HG02759 (cell line): ENCODE data around the gene KANK3.
"Not testable (repeated sequence)": the region's sequence is repeated elsewhere in the genome, so short reads cannot be mapped to it uniquely, and the experiment has no call there.

Source experiments
- ATAC-seq: cut with Tn5 transposase; IDR thresholded peaks from one replicate; pipeline ENCODE4 v1.9.1; 2021; ENCODE audit warnings: mild to moderate bottlenecking, moderate library complexity; ENCODE audit not compliant: unreplicated experiment

The KANK3 gene

GRCh38 chr19:8342684-8343482 lies at the start of gene KANK3:
TSS of gene KANK3 (minus strand) at chr19:8343262. CDS start at chr19:8337828, 5,434 bp downstream.
- no peak for ATAC-seq

- no peak for ATAC-seq
These were observed 49.0 kb upstream of the KANK3 start for GRCh38 chr19:8392017-8392591.

DNA sequence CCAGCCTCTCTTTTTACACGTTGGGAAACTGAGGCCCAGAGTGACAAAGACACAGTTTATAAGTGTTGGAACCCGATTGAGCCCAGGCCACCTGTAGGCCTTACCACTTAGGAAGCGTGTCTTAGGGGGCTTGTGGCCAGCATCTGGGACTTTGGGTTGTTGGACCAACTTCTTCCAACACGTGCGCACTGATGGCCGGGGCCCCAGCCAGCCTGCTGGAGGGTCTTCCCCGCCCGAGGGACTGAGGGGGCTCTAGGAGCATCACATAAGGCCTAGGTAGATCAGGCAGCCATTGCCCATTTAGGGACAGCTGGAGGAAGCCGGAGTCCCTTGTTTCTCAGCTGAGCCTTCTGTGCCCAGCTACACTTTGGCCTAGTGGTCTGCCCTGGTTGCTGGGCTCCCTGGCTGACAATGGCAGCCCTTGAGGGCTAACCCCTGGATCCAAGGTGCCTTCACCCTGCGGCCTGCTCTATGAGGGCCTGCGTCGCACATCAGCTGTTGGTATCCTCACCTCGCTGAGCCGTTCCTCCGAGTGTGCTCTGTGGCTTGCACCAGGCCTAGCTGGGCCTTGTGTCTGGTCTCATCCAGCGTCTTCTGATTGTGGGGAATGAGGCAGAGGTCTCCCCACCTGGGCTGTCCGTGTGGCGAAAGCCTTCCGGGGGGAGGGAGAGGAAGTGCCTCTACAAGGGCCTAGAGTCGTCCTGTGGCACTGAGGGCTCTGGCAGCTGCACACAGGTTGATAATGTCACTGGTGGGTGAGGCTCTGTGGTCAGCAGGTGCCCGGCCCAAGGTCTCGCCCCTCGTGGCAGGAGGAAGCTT lies 48.3 kb upstream of the KANK3 start:
- no peak for ATAC-seq

GRCh38 chr19:8390617-8390981 lies 47.5 kb upstream of the KANK3 start:
- ATAC-seq: peak; percentile 42

DNA sequence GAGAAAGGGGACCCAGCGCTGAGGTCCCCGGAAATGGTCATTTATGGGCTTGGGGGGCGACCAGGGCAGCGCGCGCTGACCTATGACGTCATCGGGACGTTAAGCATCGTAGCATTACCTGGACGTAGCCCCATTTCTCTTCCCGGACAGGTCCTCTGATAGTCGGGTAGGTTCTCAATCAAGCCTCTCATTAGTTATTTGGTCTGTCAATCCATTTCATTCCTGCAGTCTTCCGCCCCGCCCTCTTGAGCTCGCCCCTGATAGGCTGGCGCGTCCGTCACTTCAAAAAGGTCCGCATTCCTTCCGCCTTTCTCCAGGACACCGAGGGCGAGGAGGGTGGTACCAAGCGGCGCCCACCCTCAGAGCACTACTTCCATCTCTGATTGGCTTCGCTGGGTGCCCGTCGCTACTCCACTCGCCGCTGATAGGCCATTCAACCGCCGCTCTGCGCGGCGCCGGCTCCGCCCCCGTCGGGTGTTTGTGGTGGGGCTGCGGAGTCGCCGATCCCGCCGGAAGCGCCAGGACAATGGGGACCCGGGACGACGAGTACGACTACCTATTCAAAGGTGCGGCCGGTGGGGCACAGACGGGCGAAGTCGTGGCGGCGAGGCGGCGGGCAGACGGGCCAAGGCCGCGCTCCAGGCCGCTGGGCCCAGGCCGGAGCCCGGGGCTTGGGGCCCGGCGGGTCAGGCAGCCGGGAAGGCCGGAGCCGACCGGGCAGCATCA lies 47.0 kb upstream of the KANK3 start, which contains the start of gene RAB11B:
RAB11B (plus strand) TSS at position 470 of the 726 bp plus-strand sequence; CDS start at position 527, 57 bp downstream.
- peak; percentile 91 for ATAC-seq

GRCh38 chr19:8388612-8388958 lies 45.5 kb upstream of the KANK3 start:
- no peak for ATAC-seq

DNA sequence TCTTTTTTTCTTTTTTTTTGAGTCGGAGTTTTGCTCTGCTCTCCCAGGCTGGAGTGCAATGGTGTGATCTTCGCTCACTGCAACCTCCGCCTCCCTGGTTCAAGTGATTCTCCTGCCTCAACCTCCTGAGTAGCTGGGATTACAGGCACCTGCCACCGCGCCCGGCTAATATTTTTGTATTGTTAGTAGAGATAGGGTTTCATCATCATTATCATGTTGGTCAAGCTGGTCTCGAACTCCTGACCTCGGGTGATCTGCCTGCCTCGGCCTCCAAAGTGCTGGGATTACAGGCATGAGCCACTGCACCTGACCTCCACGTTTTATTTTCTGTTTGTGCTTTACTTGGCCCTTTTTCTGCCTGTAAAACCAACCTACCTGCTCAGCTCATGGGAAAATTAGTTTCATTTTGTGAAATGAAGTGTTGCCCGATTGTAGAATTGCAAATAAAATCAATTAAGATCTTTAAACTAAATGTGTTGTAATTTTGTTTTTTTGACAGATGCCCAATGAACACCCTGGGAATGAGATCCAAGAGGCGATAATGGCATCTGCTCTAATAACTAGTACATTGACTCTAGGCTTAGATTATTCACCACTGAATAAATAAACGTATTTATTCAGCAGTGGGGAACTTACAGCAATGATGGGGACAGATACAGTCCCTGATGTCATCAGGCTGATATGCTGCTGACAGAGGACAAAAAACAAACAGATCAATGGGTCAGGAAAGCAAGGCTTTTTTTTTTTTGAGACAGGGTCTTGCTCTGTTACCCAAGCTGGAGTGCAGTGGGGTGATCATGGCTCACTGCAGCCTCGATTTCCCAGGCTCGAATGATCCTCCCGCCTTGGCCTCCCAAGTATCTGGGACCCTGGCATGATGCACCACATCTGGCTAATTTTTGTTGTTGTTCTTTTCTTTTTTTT lies 44.9 kb upstream of the KANK3 start:
- ATAC-seq: no peak

- no peak for ATAC-seq
These were observed 43.9 kb upstream of the KANK3 start for GRCh38 chr19:8386990-8387389.

- not testable (repeated sequence) for ATAC-seq
These were observed 43.4 kb upstream of the KANK3 start for GRCh38 chr19:8386419-8386818.

DNA sequence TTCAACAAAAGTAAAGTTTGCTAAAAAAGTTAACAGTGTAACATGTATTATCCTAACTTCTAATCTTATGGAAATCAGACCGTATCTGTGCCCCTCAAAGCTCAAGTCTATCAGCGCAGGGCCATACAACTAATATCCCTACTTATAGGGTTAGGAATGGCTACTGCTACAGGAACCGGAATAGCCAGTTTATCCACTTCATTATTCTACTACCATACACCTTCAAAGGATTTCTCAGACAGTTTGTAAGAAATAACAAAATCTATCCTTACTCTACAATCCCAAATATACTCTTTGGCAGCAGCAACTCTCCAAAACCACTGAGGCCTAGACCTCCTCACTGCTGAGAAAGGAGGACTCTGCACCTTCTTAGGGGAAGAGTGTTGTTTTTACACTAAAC lies 42.5 kb upstream of the KANK3 start:
- not testable (repeated sequence) for ATAC-seq

DNA sequence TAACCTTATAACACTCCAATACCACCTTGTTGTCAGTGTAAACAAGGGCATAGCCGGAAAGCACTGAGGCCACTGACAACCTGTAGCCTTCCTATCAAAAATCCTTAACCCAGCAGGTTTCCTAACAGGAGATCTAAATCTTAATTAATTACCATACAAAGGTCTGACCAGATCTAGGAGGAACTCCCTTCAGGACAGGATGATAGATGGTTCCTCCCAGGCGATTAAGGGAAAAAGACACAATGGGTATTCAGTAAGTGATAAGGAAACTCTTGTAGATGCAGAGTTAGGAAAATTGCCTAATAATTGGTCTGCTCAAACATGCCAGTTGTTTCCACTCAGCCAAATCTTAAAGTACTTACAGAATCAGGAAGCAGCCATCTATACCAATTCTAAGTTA lies 42.0 kb upstream of the KANK3 start:
- ATAC-seq: not testable (repeated sequence)

GRCh38 chr19:8384569-8384968 lies 41.5 kb upstream of the KANK3 start:
- not testable (repeated sequence) for ATAC-seq

- ATAC-seq: not testable (repeated sequence)
These were observed 36.3 kb upstream of the KANK3 start for GRCh38 chr19:8379156-8379891.

DNA sequence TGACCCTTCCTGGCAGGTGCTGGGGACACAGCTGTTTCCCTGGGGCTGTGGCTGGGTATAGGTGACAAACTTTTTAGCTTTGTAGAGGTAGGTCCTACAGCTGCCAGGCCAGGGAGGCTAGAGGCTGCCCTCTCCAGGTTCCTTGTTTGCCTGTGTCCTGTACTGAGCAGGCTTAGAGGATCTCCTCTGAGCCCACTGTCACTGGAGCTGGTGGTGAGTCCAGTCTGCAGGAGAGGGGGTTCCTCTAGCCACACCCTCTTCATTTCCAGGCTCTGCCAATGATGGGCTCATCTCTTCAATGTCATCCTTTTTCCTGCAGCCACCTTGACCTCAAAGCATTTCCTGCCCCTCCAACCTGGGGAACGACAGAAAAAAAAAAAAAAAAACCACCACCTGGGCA lies 34.5 kb upstream of the KANK3 start:
- ATAC-seq: no peak

DNA sequence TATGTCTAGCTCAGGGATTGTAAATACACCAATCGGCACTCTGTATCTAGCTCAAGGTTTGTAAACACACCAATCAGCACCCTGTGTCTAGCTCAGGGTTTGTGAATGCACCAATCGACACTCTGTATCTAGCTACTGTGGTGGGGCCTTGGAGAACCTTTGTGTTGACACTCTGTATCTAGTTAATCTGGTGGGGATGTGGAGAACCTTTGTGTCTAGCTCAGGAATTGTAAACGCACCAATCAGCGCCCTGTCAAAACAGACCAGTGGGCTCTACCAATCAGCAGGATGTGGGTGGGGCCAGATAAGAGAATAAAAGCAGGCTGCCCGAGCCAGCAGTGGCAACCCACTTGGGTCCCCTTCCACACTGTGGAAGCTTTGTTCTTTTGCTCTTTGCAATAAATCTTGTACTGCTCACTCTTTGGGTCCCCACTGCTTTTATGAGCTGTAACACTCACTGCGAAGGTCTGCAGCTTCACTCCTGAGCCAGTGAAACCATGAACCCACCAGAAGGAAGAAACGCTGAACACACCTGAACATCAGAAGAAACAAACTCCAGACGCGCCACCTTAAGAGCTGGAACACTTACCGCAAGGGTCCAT lies 33.4 kb upstream of the KANK3 start:
- not testable (repeated sequence) for ATAC-seq

DNA sequence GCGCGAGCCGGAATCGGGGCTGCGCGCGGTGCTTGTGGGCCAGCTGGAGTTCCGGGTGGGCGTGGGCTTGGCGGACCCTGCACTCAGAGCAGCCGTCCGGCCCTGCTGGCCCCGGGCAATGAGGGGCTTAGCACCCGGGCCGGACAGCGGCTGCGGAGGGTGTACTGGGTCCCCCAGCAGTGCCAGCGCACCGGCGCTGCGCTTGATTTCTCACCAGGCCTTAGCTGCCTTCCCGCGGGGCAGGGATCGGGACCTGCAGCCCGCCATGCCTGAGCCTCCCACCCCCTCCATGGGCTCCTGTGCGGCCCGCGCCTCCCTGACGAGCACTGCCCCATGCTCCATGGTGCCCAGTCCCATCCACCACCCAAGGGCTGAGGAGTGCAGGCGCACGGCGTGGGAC lies 32.7 kb upstream of the KANK3 start:
- ATAC-seq: not testable (repeated sequence)

- ATAC-seq: no peak
These were observed 31.1 kb upstream of the KANK3 start for GRCh38 chr19:8373867-8374813.
